Measurements from ENCODE around the gene MRPL38. TPM values are rescaled to one million over a fixed set of nuclear protein-coding genes. Genes with fewer than 3 reads are reported as not detected.

MRPL38 gene
- total RNA-seq, 2 experiments from 2014 or later = 79.9 to 85.0 TPM

DNA sequence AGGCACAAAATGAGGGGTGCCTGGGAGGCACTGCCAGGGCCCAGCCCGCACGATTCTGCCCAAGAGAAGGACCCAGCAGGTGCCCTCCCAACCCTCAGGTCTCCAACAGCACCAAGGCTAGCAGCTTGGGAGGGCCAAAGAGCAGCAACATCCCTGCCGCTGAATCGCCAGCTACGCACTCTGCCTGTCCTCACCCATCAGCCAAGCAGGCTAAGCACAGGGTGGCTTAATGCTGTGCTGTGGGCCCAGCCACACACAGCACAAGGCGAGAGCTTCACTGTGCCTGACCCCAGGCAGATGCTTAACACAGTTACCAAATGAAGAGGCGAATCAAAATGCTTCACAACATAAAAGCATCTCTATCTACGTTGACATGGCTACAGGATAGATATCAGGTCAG is 10.6 kb upstream of the MRPL38 start:
- POLR2A ChIA-PET = no interaction called here
- Mint-ChIP-seq H3K4me1 (peaks cover 9% of the 10 kb centered on the region), H3K36me3 (ENCODE audit: low read depth) (peaks cover 3% of the 10 kb centered on the region), H3K4me3 (no peak overlapping the region), H3K9me3 (no peaks in the 10 kb centered on the region), H3K27me3 (no peaks in the 10 kb centered on the region), H3K27ac (no peak overlapping the region)
- DNase-seq = no peak
- CTCF ChIA-PET = interaction anchor here (1.0 kb wide), 1 partner anchor 85 kb away, joined by 3 read pairs; the partner anchor contains the start of gene CDK3

- Mint-ChIP-seq H3K4me3 (no peak overlapping the region), H3K27ac (no peak overlapping the region), H3K4me1 (peaks cover 11% of the 10 kb centered on the region), H3K27me3 (no peaks in the 10 kb centered on the region), H3K9me3 (no peaks in the 10 kb centered on the region), H3K36me3 (ENCODE audit: low read depth) (peaks cover 3% of the 10 kb centered on the region)
- POLR2A ChIA-PET = no interaction called here
- no peak for DNase-seq
- CTCF ChIA-PET = interaction anchor here (1.0 kb wide), 1 partner anchor 86 kb away, joined by 3 read pairs; the partner anchor contains the start of gene CDK3
These were observed 10.1 kb upstream of the MRPL38 start for GRCh38 chr17:75914643-75915267.

DNA sequence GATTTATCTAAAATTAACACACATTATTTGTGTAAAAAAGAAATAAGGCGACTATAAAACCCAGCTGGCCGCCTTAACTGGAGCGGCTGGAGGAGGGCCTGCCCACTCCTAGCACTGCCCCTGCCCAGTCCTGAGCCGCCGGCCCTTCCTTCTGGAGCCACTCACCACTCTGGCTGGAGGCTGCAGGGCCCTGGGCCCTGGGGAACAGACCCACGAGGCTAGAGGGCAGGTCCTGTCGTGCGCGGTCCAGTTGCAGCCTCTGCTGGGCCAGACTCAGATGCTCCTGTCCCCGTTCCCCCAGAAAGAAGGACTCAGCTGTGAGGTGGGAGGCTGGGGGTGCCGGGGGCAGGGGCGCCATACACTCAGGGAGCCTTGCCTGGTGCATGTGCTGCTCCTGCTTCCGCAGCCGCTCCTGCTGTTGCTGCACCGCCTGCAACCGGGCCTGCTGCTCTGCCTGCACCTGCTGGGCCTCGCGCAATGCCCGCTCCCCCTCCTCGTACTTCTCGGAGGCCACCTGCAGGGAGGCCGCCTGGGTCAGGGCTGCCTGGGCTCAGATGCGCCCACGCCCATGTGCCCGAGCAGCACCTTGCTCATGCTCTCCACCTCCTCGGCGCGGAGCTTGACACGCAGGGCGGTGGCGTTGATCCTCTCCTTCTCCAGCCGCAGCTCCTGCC is 9.0 kb upstream of the MRPL38 start:
- H3K4me3 Mint-ChIP-seq = no peak overlapping the region
- no peaks in the 10 kb centered on the region for H3K27me3 Mint-ChIP-seq
- no peaks in the 10 kb centered on the region for H3K9me3 Mint-ChIP-seq
- H3K27ac Mint-ChIP-seq = no peak overlapping the region
- DNase-seq = no peak
- peaks cover 13% of the 10 kb centered on the region for H3K4me1 Mint-ChIP-seq
- peaks cover 3% of the 10 kb centered on the region for H3K36me3 Mint-ChIP-seq (ENCODE audit: low read depth)
- ChIA-PET POLR2A (no interaction called here), CTCF (no interaction called here)

GRCh38 chr17:75910699-75911098 is 6.0 kb upstream of the MRPL38 start:
- no peak overlapping the region for H3K27ac Mint-ChIP-seq

GRCh38 chr17:75909812-75910274 is 5.2 kb upstream of the MRPL38 start:
- Mint-ChIP-seq H3K4me1 (peaks cover 22% of the 10 kb centered on the region), H3K4me3 (no peak overlapping the region), H3K27me3 (no peaks in the 10 kb centered on the region), H3K9me3 (no peaks in the 10 kb centered on the region), H3K27ac (no peak overlapping the region), H3K36me3 (ENCODE audit: low read depth) (peaks cover 3% of the 10 kb centered on the region)
- CTCF ChIA-PET = interaction anchor here (0.5 to 7.6 kb wide), 6 partner anchors 13 to 277 kb away, joined by 3 to 67 read pairs (median 3); partner anchors contain the start of genes SMIM5 and TRIM65
- DNase-seq = no peak
- POLR2A ChIA-PET = no interaction called here

More at GRCh38 chr17:75910699-75911098, 6.0 kb upstream of the MRPL38 start:
- Mint-ChIP-seq H3K4me1 (peaks cover 17% of the 10 kb centered on the region), H3K4me3 (no peak overlapping the region), H3K36me3 (ENCODE audit: low read depth) (peaks cover 3% of the 10 kb centered on the region), H3K9me3 (no peaks in the 10 kb centered on the region), H3K27me3 (no peaks in the 10 kb centered on the region)
- ChIA-PET POLR2A (no interaction called here), CTCF (interaction anchor here (1.1 to 7.6 kb wide), 3 partner anchors 89 to 278 kb away, joined by 3 to 67 read pairs (median 4); partner anchors contain the start of gene SMIM5)
- no peak for DNase-seq

- H3K4me1 Mint-ChIP-seq = peaks cover 22% of the 10 kb centered on the region
- peaks cover 2% of the 10 kb centered on the region for H3K36me3 Mint-ChIP-seq (ENCODE audit: low read depth)
- ChIA-PET POLR2A (interaction anchor here (0.9 to 1.8 kb wide), 3 partner anchors 8 to 99 kb away, joined by 3 to 4 read pairs (median 3); no protein-coding TSS in a partner anchor), CTCF (interaction anchor here (0.7 to 7.6 kb wide), 4 partner anchors 13 to 155 kb away, joined by 3 to 67 read pairs (median 4); partner anchors contain the start of gene TRIM65)
- no peak overlapping the region for H3K4me3 Mint-ChIP-seq
- no peaks in the 10 kb centered on the region for H3K27me3 Mint-ChIP-seq
- no peak overlapping the region for H3K27ac Mint-ChIP-seq
- H3K9me3 Mint-ChIP-seq = no peaks in the 10 kb centered on the region
- no peak for DNase-seq
These were observed 4.5 kb upstream of the MRPL38 start for GRCh38 chr17:75909051-75909811.

- ChIA-PET CTCF (interaction anchor here (0.7 to 7.6 kb wide), 2 partner anchors 12 to 96 kb away, joined by 4 to 67 read pairs; partner anchors contain the start of gene TRIM65), POLR2A (interaction anchor here (1.8 kb wide), 1 partner anchor 9 kb away, joined by 4 read pairs; no protein-coding TSS in a partner anchor)
- Mint-ChIP-seq H3K4me1 (peaks cover 30% of the 10 kb centered on the region), H3K27me3 (no peaks in the 10 kb centered on the region), H3K4me3 (no peak overlapping the region), H3K9me3 (no peaks in the 10 kb centered on the region), H3K36me3 (ENCODE audit: low read depth) (no peaks in the 10 kb centered on the region), H3K27ac (no peak overlapping the region)
- no peak for DNase-seq
These were observed 3.5 kb upstream of the MRPL38 start for GRCh38 chr17:75908201-75908600.

- DNase-seq = no peak
- Mint-ChIP-seq H3K27me3 (no peaks in the 10 kb centered on the region), H3K4me1 (peaks cover 32% of the 10 kb centered on the region), H3K9me3 (no peaks in the 10 kb centered on the region), H3K4me3 (peak overlapping the region; percentile 35), H3K27ac (peak overlapping the region; percentile 54), H3K36me3 (ENCODE audit: low read depth) (no peaks in the 10 kb centered on the region)
- ChIA-PET CTCF (interaction anchor here (0.6 to 7.6 kb wide), 19 partner anchors 10 to 235 kb away, joined by 3 to 67 read pairs (median 3); partner anchors contain the start of genes CDK3, SRP68, TRIM65 and WBP2), POLR2A (interaction anchor here (1.0 to 4.7 kb wide), 7 partner anchors 10 to 133 kb away, joined by 3 to 28 read pairs (median 7); partner anchors contain the start of genes FBF1 and TRIM65)
These were observed 1.6 kb upstream of the MRPL38 start for GRCh38 chr17:75906143-75906884.

DNA sequence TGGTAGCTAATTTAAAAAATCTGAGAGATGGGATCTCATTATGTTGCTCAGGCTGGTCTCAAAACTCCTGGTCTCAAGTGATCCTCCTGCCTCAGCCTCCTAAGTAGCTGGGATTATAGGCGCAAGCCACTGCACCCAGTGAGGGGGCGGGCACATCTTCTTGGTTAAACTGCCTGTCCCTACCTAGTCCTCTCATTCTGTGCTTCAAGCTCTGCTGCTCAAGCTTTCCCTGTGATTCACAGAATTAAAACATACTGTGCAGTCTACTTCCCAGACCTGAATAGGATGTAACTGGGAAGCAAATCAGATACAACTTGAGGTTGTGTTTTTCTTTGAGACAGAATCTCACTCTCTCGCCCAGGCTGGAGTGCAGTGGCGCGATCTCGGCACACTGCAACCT is 2.3 kb downstream of the MRPL38 start:
- ChIA-PET POLR2A (interaction anchor here (1.0 to 2.3 kb wide), 5 partner anchors 9 to 123 kb away, joined by 3 to 15 read pairs (median 5); partner anchors contain the start of genes TRIM47 and WBP2), CTCF (no interaction called here)
- Mint-ChIP-seq H3K4me3 (no peak overlapping the region), H3K36me3 (ENCODE audit: low read depth) (peaks cover 11% of the 10 kb centered on the region), H3K27me3 (no peaks in the 10 kb centered on the region), H3K27ac (no peak overlapping the region), H3K9me3 (no peaks in the 10 kb centered on the region), H3K4me1 (peaks cover 30% of the 10 kb centered on the region)
- no peak for DNase-seq

- H3K36me3 Mint-ChIP-seq (ENCODE audit: low read depth) = peaks cover 11% of the 10 kb centered on the region
- H3K27me3 Mint-ChIP-seq = no peaks in the 10 kb centered on the region
- CTCF ChIA-PET = no interaction called here
- DNase-seq = no peak
- no peak overlapping the region for H3K4me3 Mint-ChIP-seq
- H3K4me1 Mint-ChIP-seq = peaks cover 30% of the 10 kb centered on the region
- POLR2A ChIA-PET = no interaction called here
- no peak overlapping the region for H3K27ac Mint-ChIP-seq
- H3K9me3 Mint-ChIP-seq = no peaks in the 10 kb centered on the region
These were observed 3.0 kb downstream of the MRPL38 start for GRCh38 chr17:75901727-75902126.

DNA sequence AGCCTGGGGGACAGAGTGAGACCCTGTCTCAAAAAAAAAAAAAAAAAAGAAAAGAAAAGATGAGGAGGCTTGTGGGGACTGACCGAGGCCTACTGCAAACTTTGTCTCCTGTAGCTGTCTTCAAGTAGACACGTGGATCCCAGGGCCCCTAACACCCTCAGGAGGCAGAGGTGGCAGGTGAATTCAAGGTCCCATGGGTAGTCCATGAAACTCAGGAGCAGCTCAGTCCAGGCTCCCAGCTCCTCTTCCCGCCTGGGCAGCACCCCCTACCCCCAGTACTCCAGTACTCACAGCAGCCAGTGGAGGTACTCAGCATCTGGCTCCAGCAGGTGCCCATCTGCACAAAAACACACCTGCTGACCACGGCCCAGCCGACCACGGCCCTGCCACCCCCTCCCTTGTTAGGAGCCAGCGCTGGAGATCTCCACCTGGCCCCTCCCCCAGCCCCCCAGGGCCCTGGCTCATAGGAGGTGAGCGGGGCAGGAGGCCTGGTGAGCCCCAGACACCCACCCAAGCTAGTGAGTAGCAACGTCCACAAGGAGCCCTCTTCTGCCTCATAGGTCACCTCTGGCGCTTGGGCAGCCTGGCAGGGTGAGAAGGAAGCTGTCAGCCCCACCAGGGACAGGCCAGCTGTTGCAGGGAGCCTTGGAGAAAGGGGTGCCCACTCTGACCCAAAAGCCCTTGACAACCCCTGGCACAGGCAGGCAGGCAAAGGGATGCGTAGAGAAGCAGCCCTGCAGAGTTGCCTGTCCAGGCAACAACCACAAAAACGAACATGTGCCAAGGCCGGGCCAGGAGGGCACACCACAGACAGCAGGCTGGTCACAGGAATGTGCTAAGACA is 3.8 kb downstream of the MRPL38 start:
- H3K4me1 Mint-ChIP-seq = peaks cover 24% of the 10 kb centered on the region
- peaks cover 11% of the 10 kb centered on the region for H3K36me3 Mint-ChIP-seq (ENCODE audit: low read depth)
- POLR2A ChIA-PET = interaction anchor here (6.8 kb wide), 1 partner anchor 46 kb away, joined by 50 read pairs; the partner anchor contains the start of gene WBP2
- CTCF ChIA-PET = interaction anchor here (6.7 kb wide), 1 partner anchor 22 kb away, joined by 42 read pairs; the partner anchor contains the start of gene TRIM47
- DNase-seq = no peak
- no peak overlapping the region for H3K4me3 Mint-ChIP-seq
- H3K9me3 Mint-ChIP-seq = no peaks in the 10 kb centered on the region
- no peak overlapping the region for H3K27ac Mint-ChIP-seq
- no peaks in the 10 kb centered on the region for H3K27me3 Mint-ChIP-seq
